Endodermal cell (in vitro differentiated cells): ENCODE data around the gene ALDH1A3. TPM values are rescaled to one million over a fixed set of nuclear protein-coding genes. Genes with fewer than 3 reads are reported as not detected.

Experiments
- DNase-seq: peaks from one replicate; pipeline ENCODE4 v3.0.0-alpha.2; 2017
- H3K27ac ChIP-seq: 2 replicates; pipeline ENCODE4 v1.5.1; 2013; ENCODE audit warnings: mild to moderate bottlenecking, low read depth, low read length, moderate library complexity
- H3K27me3 ChIP-seq: 2 replicates; pipeline ENCODE4 v1.6.1; 2013; ENCODE audit warnings: mild to moderate bottlenecking, low read length, moderate library complexity; ENCODE audit not compliant: insufficient read depth, control insufficient read depth, poor library complexity, severe bottlenecking
- H3K36me3 ChIP-seq: 2 replicates; pipeline ENCODE4 v1.7.0; 2013; ENCODE audit warnings: mild to moderate bottlenecking, low read length, moderate library complexity; ENCODE audit not compliant: control insufficient read depth, insufficient read depth
- H3K4me1 ChIP-seq: one replicate; pipeline ENCODE4 v1.7.0; 2013; ENCODE audit warnings: low read length; ENCODE audit not compliant: control insufficient read depth, insufficient read depth
- H3K4me3 ChIP-seq: 2 replicates; pipeline ENCODE4 v1.5.1; 2013; ENCODE audit warnings: mild to moderate bottlenecking, low read length, moderate library complexity
- H3K9ac ChIP-seq: 2 replicates; pipeline ENCODE4 v1.6.1; 2013; ENCODE audit warnings: mild to moderate bottlenecking, low read length, moderate library complexity; ENCODE audit not compliant: poor library complexity, severe bottlenecking; ENCODE audit errors: extremely low read depth
- H3K9me3 ChIP-seq: 2 replicates; pipeline ENCODE4 v1.6.1; 2013; ENCODE audit warnings: mild to moderate bottlenecking, low read length, moderate library complexity; ENCODE audit not compliant: control insufficient read depth
- H3K27ac Mint-ChIP-seq: 2 replicates; pipeline ENCODE4 v1.8.0; 2020; ENCODE audit warnings: mixed read lengths
- H3K27me3 Mint-ChIP-seq: 2 replicates; pipeline ENCODE4 v1.8.0; 2021; ENCODE audit warnings: mild to moderate bottlenecking, mixed read lengths; ENCODE audit not compliant: insufficient read depth
- H3K36me3 Mint-ChIP-seq: 2 replicates; pipeline ENCODE4 v1.8.0; 2020; ENCODE audit warnings: low read depth, mixed read lengths
- H3K4me1 Mint-ChIP-seq: 2 replicates; pipeline ENCODE4 v1.8.0; 2020; ENCODE audit warnings: mixed read lengths
- H3K4me3 Mint-ChIP-seq: 2 replicates; pipeline ENCODE4 v1.8.0; 2020; ENCODE audit warnings: mild to moderate bottlenecking, moderate library complexity, mixed read lengths
- H3K9me3 Mint-ChIP-seq: 2 replicates; pipeline ENCODE4 v1.8.0; 2020; ENCODE audit warnings: mild to moderate bottlenecking, mixed read lengths
- WGBS, 2 experiments: methylation state at CpG; one replicate each; pipeline versions ENCODE4 v1.1.5 to v1.1.7; 2013; ENCODE audit warnings: missing lambda C conversion rate in 2 of 2, mixed read lengths in 1 of 2; ENCODE audit not compliant: insufficient coverage in 1 of 2, insufficient read length in 1 of 2; 5-methylcytosine and 5-hydroxymethylcytosine counted together
- total RNA-seq, 2 donors: library from RNA; stranded (reverse); fragmentation: NEBNext Ultra II Directional in 1 of 2; extraction: Animal tissue kit (Norgen Biotek cat#: 25700) in 1 of 2; gene quantifications; 2 replicates in 1 of 2; 3 replicates in 1 of 2; pipeline ENCODE4 v1.2.1, GENCODE V29; 2021
- TF ChIP-seq, protein P1 (sequence below): fragments of 200-600 bp; sonication (generic); conservative IDR thresholded peaks from 2 replicates; pipeline ENCODE4 v1.5.0; 2021; ENCODE audit warnings: antibody characterized with exemption, mild to moderate bottlenecking

The ALDH1A3 gene
- total RNA-seq, 2 donors from 2014 or later, result 6.9 to 7.3 TPM

GRCh38 chr15:100863796-100864267 lies 15.8 kb upstream of the ALDH1A3 start:
- peaks cover 3% of the 10 kb centered on the region for H3K36me3 Mint-ChIP-seq
- H3K36me3 ChIP-seq, result no peaks in the 10 kb centered on the region

GRCh38 chr15:100866386-100867330 lies 13.0 kb upstream of the ALDH1A3 start:
- no peaks in the 10 kb centered on the region for H3K36me3 Mint-ChIP-seq

More at GRCh38 chr15:100863796-100864267, 15.8 kb upstream of the ALDH1A3 start:
- Histone ChIP-seq H3K9ac (no peak overlapping the region), H3K9me3 (peaks cover 7% of the 10 kb centered on the region), H3K4me1 (no peaks in the 10 kb centered on the region), H3K4me3 (no peak overlapping the region), H3K27ac (no peak overlapping the region), H3K27me3 (no peaks in the 10 kb centered on the region)
- TF ChIP-seq, protein P1, sequence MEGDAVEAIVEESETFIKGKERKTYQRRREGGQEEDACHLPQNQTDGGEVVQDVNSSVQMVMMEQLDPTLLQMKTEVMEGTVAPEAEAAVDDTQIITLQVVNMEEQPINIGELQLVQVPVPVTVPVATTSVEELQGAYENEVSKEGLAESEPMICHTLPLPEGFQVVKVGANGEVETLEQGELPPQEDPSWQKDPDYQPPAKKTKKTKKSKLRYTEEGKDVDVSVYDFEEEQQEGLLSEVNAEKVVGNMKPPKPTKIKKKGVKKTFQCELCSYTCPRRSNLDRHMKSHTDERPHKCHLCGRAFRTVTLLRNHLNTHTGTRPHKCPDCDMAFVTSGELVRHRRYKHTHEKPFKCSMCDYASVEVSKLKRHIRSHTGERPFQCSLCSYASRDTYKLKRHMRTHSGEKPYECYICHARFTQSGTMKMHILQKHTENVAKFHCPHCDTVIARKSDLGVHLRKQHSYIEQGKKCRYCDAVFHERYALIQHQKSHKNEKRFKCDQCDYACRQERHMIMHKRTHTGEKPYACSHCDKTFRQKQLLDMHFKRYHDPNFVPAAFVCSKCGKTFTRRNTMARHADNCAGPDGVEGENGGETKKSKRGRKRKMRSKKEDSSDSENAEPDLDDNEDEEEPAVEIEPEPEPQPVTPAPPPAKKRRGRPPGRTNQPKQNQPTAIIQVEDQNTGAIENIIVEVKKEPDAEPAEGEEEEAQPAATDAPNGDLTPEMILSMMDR, result no peak
- Mint-ChIP-seq H3K27ac (no peak overlapping the region), H3K4me3 (no peak overlapping the region), H3K4me1 (peaks cover 22% of the 10 kb centered on the region), H3K27me3 (no peaks in the 10 kb centered on the region), H3K9me3 (peaks cover 14% of the 10 kb centered on the region)
- DNase-seq, result no peak
- WGBS, 2 experiments, result 91 to 95% methylated on average over 13 to 15 of the region's 15 CpGs

GRCh38 chr15:100867433-100867832 lies 12.2 kb upstream of the ALDH1A3 start:
- Histone ChIP-seq H3K9ac (no peak overlapping the region), H3K27ac (no peak overlapping the region), H3K4me1 (no peaks in the 10 kb centered on the region), H3K4me3 (no peak overlapping the region), H3K36me3 (no peaks in the 10 kb centered on the region), H3K9me3 (peaks cover 6% of the 10 kb centered on the region), H3K27me3 (no peaks in the 10 kb centered on the region)
- TF ChIP-seq, protein P1, result no peak
- Mint-ChIP-seq H3K27me3 (peaks cover 9% of the 10 kb centered on the region), H3K4me1 (peaks cover 20% of the 10 kb centered on the region), H3K36me3 (no peaks in the 10 kb centered on the region), H3K27ac (no peak overlapping the region), H3K4me3 (no peak overlapping the region), H3K9me3 (no peaks in the 10 kb centered on the region)
- 91 to 100% methylated on average over 1 to 3 of the region's 3 CpGs for WGBS, 2 experiments
- DNase-seq, result no peak

More at GRCh38 chr15:100866386-100867330, 13.0 kb upstream of the ALDH1A3 start:
- Histone ChIP-seq H3K27ac (no peak overlapping the region), H3K4me1 (no peaks in the 10 kb centered on the region), H3K27me3 (no peaks in the 10 kb centered on the region), H3K9ac (no peak overlapping the region), H3K36me3 (no peaks in the 10 kb centered on the region), H3K9me3 (peaks cover 6% of the 10 kb centered on the region), H3K4me3 (no peak overlapping the region)
- 94 to 95% methylated on average over 8 to 12 of the region's 12 CpGs for WGBS, 2 experiments
- TF ChIP-seq, protein P1, result peak; percentile 13
- H3K27me3 Mint-ChIP-seq, result peaks cover 7% of the 10 kb centered on the region
- no peak overlapping the region for H3K27ac Mint-ChIP-seq
- no peak for DNase-seq
- H3K4me1 Mint-ChIP-seq, result peaks cover 21% of the 10 kb centered on the region
- H3K9me3 Mint-ChIP-seq, result no peaks in the 10 kb centered on the region
- no peak overlapping the region for H3K4me3 Mint-ChIP-seq
